Activated CD8-positive, alpha-beta memory T cell treated with anti-CD3 and anti-CD28 coated beads for 24 hours (primary cell): ENCODE measurements around the gene ACP2.

Source experiments
- DNase-seq: peaks from one replicate; pipeline ENCODE4 v3.0.0-alpha.2; 2020

The ACP2 gene

GRCh38 chr11:47248664-47249377 lies at the start of gene ACP2:
Gene ACP2 (minus strand): TSS chr11:47248814. CDS start chr11:47248789, 25 bp downstream.
- peak; percentile 95 for DNase-seq

GRCh38 chr11:47296045-47296444 lies 47.4 kb upstream of the ACP2 start:
- DNase-seq, result no peak

DNA sequence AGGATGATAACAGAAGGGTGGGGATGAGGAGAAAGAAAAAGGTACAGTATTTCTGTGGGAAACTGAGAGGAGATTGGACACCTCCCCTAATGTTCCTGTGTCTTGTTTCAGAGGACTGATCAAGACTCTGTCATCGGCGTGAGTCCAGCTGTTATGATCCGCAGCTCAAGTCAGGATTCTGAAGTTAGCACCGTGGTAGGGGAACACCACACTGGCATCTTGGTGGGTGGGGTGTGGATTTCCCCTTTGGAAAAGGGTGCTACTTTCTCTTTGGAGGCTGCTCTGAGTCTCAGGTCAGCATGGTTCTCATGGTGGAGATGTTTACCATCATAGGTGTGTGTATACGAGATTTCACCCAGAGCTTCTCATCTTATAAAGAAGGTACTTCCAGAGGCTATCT lies 46.8 kb upstream of the ACP2 start:
- no peak for DNase-seq

GRCh38 chr11:47289856-47290255 lies 41.2 kb upstream of the ACP2 start:
- no peak for DNase-seq

DNA sequence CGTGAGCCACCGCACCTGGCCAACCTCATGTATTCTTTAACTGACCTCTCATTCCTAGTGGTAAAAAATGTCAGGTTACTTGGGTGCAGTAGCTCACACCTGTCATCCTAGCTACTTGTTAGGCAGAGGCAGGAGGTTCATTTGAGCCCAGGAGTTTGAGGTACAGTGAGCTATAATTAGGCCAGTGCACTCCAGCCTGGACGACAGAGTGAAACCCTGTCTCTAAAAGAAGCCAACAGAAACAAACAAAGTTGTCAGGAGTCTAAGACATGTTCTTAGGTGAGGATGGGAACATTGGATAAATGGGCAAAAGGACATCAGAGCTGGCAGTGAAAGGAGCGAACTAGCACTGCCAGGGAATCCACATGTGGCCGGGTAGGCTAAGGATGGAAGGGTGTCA lies 39.5 kb upstream of the ACP2 start:
- DNase-seq, result no peak

GRCh38 chr11:47285969-47286770 lies 37.6 kb upstream of the ACP2 start:
- DNase-seq, result no peak

GRCh38 chr11:47284151-47284550 lies 35.5 kb upstream of the ACP2 start:
- DNase-seq, result no peak

DNA sequence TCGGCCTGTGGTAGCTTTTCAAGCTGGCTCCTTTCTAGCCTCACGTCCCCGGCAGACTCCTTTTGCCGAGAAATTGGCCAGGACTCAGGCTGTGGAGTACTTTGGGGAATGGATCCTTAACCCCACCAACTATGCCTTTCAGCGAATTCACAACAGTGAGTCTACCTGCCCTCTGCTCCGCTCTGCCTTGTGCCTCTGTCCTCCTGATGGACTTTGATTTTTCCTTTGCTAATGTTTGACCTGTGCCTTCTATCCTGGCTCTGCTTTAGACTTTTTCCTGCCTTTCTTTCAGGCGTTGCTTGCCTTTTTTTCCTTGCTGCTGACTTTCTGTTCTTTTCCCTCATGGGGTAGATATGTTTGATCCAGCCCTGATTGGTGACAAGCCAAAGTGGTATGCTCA lies 33.8 kb upstream of the ACP2 start:
- DNase-seq, result no peak

GRCh38 chr11:47280860-47281259 lies 32.2 kb upstream of the ACP2 start:
- no peak for DNase-seq

- DNase-seq, result no peak
Observed at GRCh38 chr11:47280099-47280498, 31.5 kb upstream of the ACP2 start.

- no peak for DNase-seq
Observed at GRCh38 chr11:47278769-47279168, 30.2 kb upstream of the ACP2 start.

DNA sequence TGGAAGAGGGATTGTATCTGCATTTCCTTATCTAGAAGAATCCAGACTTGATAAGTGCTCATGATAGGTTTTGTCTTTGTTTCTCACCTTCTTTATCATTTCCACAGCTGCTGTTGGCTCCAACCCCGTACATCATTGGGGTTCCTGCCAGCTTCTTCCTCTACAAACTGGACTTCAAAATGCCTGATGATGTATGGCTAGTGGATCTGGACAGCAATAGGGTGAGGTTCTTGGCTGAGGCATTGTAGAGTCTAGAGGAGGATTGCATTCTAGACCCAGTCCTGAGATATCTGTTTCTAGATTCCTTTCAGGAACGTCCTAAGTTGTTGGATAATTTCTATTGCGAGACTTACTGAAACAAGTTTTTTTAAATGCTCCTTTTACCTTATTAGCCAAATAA lies 29.4 kb upstream of the ACP2 start:
- no peak for DNase-seq

GRCh38 chr11:47276923-47277322 lies 28.3 kb upstream of the ACP2 start:
- no peak for DNase-seq

DNA sequence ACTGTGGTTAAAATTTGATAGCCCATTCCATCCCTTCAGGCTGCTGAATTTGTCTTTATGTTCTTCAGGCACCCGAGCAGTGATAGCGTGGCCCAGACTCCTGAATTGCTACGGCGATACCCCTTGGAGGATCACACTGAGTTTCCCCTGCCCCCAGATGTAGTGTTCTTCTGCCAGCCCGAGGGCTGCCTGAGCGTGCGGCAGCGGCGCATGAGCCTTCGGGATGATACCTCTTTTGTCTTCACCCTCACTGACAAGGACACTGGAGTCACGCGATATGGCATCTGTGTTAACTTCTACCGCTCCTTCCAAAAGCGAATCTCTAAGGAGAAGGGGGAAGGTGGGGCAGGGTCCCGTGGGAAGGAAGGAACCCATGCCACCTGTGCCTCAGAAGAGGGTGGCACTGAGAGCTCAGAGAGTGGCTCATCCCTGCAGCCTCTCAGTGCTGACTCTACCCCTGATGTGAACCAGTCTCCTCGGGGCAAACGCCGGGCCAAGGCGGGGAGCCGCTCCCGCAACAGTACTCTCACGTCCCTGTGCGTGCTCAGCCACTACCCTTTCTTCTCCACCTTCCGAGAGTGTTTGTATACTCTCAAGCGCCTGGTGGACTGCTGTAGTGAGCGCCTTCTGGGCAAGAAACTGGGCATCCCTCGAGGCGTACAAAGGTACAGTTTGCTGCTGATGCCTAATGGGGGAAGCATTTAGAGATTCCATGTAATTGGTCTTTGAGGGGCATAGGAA lies 26.1 kb upstream of the ACP2 start:
- DNase-seq, result no peak

DNA sequence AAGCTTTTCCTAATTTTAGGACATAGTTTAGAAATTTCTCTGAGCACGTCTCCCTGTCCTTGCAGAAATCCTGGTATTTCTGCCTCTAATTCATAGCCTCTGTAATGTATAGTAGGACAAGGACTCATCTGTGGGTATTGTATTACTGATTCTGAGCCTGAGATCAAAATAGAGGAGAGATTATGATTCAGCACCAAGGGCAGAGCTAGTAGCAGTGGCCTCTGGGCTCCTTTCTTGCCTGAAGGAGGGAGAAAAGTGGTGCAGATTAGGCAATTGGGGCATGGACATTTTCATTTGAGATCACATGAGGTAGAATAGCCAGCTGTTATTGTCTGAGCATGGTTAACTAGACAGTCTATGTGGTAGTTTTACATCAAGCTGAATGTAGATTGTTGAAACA lies 24.1 kb upstream of the ACP2 start:
- DNase-seq, result no peak

GRCh38 chr11:47271961-47272661 lies 23.5 kb upstream of the ACP2 start:
- DNase-seq, result no peak

- DNase-seq, result no peak
Observed at GRCh38 chr11:47271328-47271727, 22.7 kb upstream of the ACP2 start.

- DNase-seq, result peak; percentile 67
Observed at GRCh38 chr11:47270331-47271271, 22.0 kb upstream of the ACP2 start.

DNA sequence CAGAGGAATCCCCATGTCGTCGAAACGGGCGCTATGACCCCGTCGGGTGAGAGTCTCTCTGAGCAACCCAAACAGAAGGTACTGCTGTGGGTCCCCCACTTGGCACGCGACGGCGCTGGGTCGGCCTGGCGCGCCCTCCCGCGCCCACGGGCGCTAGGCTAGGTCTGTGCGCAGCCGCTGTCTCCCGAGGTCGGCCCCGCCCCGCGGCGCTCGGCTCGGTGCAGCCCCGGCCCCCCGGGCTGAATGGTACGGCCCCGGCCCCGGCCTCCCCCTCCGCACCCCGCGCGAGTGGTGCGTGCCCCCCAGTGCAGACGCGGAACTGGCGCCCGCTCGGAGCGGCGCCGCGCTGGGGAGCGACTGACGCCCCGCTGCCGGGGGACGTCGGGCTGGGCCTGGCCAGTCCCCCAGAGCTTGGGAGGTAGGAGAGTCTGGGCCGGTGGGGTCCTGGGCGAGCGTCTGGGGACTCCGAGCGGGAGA lies 21.3 kb upstream of the ACP2 start, which contains the start of gene MADD:
Gene MADD (plus strand): TSS at position 305 of the 477 bp plus-strand sequence.
- no peak for DNase-seq

DNA sequence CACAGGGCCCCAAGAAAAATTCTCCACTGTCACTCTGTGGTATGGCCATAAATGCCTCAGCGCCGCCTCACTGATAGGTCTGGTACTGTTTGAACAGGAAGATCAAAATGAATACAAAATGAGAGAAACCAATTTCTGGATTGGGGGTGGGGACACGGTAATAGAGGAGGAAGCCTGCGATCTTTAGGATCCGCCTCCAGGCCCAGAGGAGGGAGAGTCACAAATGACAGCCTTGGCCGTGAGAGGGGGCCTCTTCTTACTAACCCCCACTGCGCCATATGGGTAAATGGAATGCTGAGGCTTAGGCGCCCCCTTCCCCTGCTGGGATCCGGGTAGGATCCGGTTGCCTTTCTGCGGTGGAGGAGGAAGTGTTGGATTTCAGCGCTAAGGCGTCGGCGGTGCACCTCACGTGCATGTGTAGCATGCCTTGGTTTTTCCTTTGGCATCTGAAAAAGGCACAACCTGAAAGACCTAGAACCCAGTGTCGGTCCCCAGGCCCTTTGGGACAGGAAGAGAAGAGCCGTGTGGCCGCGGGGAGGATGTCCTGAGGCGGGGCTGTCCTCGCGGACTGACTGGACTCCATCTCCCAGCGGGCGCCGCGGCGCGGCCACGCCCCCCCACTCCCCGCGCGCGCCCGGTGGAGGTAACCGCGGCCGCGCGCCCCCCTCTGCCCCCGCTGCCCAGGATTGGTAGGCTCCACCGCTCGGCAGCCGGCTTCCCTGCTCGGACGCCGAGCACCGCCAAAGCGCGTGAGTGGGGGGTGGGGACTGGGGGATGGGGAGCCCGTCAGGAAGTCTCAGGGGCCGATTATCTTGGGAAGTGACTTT lies 20.6 kb upstream of the ACP2 start:
- peak; percentile 95 for DNase-seq
